Testis (tissue), 2 donors: ENCODE measurements around the gene CLNK.

Experiments
- CTCF ChIP-seq, 3 experiments: fragments of 450-650 bp in 2 of 3; fragments of 200-600 bp in 1 of 3; sonication (generic) in 1 of 3; IDR thresholded peaks; one replicate each; pipeline ENCODE4 v1.5.1; 2016 to 2019; ENCODE audit warnings: antibody characterized with exemption in 3 of 3, mild to moderate bottlenecking in 2 of 3, moderate library complexity in 1 of 3
- POLR2A ChIP-seq: fragments of 450-650 bp; IDR thresholded peaks from one replicate; pipeline ENCODE4 v1.6.1; 2017; ENCODE audit warnings: antibody characterized with exemption, mild to moderate bottlenecking, moderate library complexity

- TF ChIP-seq CTCF (IDR thresholded peaks at IDR 0.05) (no peak), POLR2A (no peak)
Observed at GRCh38 chr4:10482913-10483312, 201.7 kb downstream of the CLNK start.
